ENCODE results near the gene ATP9A.

DNA sequence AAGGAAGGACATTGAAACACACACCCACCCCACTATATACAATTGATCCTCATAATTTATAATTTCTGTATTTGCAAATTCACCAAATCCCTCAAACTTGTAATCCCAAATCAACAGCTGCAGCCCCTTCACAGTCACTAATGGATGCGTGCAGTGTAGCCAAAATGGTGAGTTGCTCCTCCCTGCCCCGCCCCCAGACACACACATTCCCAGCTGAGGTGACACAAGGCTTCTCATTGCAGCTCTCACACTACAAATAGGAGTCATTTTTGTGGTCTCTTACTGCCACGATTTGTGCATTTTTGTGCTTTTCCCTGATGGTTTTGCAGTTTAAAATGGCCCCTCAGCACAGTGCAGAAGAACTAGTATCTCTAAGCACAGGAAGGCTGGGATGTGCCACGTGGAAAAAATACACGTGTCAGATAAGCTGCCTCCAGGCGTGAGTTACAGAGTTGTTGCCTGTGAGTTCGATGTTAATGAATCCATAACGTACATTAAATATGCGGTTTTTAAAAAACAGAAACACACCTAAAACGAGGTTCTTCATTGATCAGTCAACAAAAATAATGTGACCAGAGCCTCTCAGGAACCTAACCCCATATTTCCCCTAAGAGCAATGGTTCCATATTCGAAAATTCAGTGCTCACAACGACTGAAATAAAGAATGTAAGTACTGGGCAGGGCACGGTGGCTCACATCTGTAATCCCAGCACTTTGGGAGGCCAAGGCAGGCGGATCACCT, 8.2 kb downstream of the ATP9A start:
- TF ChIP-seq CTCF (optimal IDR thresholded peaks at IDR 0.05 in 1 of 3, IDR thresholded peaks at IDR 0.05 in 1 of 3, conservative IDR thresholded peaks at IDR 0.05 in 1 of 3; ENCODE audit: extremely low read depth in 1 of 3, insufficient read depth in 2 of 3, low read length in 3 of 3) (no peak), EZH2 (IDR thresholded peaks at IDR 0.05; ENCODE audit: low read length) (no peak)
